Stimulated activated CD4-positive, alpha-beta T cell treated with anti-CD3 and anti-CD28 coated beads, Interleukin-4, amount 100 ng/mL, for 48 hours (primary cell): ENCODE data around the gene ABI3.

Experiments
- DNase-seq, 2 donors: peaks; one replicate each; pipeline ENCODE4 v3.0.0-alpha.2; 2020; ENCODE audit warnings: low read depth in 2 of 2

ABI3 gene

DNA sequence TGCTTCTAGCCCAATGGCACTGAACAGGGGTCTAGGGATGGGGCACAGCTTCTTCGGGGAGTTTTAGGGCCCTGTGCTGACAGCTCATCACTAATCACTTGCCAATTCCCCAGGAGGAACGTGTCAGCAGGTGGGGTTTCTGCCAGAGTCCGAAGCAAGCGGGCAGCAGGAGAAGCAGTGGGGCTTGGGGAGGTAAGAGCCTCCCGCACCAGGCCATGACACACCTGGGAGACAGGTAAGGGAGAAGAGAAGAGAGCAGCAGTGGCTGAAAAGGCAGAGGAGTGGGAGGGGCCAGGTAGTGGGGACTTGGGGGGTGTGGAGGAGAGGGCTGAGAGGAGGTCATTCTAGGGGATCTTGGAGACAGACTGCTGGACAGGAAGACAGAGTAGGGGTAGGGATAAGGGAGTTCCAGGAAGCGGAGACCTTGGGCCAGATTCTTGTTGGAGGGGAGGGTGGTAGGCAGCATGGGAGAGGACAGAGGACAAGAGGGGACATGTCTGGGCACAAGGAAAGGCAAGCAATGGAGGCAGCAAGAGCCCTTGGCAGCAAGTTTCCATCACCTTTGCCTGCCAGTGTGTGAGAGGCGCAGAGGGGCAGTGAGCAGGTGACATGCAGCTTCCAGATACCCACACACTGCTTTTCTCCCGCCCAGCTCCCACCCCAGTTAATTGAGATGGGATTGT lies 15.2 kb downstream of the ABI3 start:
- no peak for DNase-seq

DNA sequence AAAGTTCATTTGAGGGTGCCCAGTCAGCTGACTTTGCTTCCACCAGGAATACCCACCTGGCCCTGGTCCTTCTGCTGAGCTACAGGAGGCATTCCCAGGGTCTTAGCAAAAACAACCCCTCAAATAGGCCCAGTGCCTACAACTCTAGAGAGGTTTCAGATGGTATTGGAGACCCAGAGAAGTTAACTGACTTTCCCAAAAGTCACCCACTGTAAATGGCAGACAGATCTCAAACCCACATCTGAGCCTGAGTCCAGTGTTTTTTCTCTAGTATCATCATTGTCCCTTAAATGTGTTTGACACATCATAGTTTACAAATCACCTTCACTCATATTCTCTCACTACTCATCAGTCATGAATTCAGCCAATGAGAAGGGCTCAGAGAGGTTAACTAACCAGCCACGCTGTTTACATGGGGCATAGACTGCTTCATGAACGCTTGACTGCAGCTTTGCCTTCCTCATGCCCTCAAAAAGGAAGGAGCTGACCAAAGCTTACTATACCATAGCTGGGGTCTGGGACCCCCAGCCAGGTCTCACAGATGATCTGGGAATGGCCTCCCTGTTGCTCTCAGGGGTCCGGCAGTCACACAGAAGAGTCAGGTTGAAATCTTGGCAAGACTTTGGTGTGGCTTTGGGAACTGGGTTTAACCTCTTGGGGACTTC lies 16.4 kb downstream of the ABI3 start:
- no peak for DNase-seq

DNA sequence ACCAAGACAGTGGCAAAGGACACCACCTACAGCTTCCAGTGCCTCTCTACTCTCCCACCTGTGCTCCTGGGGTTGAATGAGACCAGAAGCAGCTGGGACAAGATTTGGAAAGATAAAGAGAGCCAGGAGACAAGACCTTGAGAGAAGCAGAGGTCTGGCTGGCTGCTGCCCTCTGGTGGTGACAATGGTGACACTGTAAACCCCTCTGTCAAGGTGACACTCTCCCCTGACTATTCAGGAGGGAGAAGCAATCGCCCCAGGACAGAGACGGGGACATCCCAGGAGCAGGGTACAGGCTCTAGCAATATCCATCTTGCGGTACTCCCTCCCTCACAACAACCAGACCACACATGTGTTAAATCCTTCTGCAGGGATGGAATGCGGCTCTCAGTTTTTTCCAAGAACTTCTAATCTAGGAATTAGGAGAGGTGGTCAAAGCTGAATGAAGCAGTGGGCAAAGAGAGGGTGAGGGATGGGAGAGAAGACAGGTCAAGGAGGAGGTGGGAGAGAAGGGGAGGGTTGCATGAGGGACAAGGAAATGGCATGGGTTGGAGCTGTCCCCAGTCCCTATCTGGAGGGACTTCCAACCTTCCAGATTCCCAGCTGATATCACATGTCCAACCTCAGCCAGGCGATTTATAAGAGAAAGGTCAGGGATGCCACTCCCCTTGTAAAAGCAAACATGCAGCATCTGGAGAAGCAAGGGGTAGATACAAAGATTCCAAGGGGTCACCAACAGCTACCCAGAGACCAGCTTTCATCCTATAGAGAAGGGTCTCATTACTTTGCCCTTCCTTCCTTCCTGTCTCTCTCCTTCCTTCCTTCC lies 17.1 kb downstream of the ABI3 start:
- DNase-seq: peak; percentile 74

DNA sequence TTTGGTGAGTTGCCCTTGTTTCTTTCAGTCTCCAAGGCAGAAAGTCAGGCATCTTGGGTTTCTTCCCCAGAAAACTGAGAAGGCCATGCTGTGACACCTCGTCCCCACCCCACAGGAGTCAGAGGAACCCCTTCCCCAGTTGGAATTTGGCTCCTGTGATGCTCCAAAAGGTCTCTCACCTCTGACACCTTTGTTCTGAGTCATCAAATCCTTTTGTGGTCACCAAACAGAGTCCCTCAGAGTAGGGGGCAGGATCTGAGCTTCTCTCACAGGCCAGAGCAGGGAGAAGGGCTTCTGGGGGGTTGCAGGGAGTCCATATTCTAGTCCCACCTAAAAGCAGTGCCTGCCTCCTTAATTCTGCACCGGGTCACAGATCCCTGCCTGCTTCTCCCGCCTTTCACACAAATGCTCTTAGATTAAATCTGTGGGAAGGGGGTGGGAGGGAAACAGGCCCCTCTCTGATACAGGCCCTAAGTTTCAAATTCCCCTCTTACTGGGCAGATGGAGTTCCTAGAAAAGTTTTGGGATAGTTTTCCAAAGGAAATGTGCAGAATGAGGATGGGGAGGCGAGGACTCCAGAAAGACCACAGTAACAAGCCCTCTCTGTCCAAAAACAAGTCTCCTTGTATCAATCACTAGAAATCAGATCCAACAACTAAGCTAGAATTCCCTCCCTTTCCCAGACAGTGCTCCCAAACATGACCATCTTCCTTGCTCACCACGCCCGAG lies 18.7 kb downstream of the ABI3 start:
- DNase-seq: no peak

DNA sequence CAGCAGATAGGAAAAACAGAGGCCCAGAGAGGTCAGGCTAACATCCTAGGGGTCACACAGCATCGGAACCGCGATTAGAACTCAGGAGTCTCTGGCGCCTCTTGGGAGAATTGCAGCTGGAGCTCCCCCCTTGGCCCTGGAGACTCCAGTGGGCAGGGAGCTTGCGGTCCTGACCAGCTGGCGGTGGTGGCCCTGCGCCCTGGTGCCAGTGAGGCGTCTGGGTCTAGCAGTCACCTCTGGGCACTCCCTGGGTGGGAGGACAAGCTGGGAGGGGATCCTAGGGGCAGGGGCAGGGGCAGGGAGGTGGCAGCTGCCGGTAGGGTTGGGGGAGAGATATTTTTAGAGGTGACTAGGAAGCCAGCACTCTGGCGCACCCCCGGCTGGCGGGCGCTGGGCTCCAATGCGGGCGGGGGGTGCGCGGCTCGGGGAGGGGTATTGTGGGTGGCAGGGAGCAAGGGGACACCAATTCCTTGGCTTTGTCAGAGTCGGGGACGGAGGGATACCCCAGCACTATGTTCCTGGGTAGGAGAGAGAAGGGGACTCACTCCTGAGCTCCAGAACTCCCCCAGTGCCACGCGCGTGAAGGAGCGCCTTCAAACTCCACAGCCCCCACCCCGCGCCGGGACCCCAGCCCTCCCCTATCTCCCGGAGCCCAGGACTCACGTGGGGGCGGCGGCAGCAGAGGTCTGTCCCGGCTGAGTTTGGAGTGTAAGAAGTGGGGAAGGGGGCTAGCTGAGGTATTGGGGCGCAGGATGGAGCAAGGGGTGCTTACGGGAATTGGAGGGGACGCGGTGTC lies 19.5 kb downstream of the ABI3 start:
- no peak for DNase-seq

DNA sequence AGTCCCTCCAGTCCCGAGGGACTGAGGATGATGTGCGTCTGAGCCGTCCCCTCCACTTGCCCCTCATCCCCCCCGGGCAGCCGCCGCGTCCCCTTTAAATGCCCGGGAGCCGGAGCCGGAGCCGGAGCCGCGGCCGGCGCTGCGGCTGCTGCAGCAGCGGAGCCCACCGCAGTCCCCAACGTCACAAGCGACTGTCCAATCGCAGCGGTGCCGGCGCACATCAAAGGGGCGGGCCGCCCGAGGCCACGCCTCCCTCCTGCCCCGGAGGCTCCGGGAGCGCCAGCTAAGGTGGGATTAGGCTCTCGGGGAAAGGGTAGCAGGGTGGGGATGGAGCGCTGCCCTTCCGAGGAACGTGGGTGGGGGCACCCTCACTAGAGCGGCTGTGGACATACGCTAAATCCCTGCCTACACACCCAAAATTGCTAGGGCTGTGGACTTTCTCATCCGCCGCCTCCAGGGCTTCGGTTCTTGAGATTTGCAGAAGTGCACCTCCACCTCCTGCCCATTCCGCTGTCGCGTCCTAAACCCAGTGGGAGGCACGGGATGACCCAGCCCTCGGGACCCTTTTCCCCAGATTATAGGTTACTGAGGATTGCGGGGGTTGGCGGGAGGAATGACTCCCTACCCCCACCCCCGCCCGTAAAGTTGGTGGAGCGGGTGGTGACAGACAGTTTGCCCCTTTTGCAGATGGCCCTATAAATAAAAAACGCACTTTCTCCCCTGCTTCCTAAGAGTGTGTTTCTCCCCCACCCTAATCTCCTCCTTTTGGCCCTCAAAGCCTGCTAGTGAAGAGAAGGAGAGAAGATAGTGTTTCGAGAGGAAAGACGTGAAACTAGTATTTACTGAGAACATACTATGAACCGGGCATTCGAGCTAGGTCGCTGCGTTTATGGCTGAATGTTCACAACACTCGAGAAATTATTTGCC lies 20.4 kb downstream of the ABI3 start, which contains the start of gene PHOSPHO1:
PHOSPHO1 (minus strand) TSS at position 152 of the 927 bp plus-strand sequence. CDS start 4,096 bp downstream, outside the sequence.
- DNase-seq: peak; percentile 78 to 82

DNA sequence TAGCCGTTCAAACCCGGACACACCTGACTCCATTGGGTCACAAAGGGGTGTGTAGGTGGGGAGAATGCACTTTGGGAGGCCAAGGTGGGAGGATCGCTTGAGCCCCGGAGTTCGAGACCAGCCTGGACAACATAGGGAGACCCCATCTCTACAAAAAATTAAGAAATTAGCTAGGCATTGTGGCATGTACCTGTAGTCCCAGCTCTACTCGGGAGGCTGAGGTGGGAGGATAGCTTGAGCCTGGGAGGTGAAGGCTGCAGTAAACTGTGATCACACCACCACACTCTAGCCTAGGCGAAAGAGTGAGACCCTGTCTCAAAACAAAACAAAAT lies 21.0 kb downstream of the ABI3 start:
- no peak for DNase-seq

DNA sequence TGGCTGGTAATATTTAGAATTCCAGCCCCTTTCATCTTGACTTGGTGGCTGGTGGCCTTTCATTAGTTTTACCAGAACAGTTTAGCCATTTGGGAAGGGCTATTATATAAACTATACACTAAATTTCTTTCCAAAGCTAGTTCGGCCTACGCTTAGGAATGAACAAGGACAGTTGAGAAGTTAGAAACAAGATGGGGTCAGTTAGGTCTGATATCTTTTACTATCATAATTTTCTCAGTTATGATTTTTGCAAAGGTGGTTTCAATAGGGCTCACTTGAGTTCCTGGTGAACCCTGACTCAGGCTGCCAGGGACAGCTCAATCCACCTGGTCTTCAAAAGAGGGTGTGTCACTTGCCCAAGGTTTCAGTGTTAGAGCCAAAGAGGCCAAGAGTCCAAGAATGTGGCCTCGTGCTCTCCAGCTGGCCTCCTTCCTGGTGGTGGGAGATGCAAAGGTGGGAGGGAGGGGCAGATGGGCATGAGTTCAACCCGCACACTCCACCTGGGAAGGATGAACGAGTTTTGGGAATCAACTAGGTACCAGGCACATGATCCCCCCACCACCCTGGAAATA lies 24.1 kb downstream of the ABI3 start:
- no peak for DNase-seq

DNA sequence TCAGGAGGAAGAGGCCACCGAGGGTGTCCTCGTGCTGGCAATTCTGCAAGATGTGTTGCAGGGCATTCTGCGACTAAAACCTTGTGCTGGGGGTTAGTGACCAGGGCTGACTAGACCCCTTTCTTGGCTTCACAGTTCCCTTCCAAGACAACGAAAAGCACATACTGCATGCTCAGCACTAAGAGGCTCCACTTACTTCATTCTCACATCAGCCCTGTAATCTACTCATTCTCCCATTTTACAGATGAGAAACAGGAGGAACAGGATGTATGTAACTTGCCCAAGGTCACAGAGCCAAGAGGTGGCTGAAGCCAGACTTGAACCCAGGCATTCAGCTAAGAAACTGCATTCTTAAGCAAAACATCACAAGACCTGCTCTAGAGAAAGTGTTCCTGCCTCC lies 25.4 kb downstream of the ABI3 start:
- DNase-seq: no peak

DNA sequence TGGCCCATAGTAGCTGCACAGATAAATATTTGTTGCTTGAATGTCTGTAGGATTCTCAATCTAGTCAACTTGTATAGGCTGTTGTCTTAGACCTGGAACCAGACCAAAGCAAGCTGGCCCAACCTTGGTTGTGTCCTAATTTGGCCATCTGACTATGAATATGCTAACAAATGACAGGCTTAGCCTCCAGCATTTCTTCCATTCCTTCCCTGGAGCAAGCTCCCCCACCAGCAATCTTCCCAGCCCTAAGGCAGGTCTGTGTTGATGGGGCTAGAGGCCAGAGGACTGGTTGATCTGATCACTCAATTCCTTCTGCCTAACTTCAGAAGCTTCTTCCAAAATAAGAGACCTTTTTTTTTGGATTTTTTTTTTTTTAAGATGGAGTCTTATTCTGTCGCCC lies 29.5 kb downstream of the ABI3 start:
- no peak for DNase-seq

DNA sequence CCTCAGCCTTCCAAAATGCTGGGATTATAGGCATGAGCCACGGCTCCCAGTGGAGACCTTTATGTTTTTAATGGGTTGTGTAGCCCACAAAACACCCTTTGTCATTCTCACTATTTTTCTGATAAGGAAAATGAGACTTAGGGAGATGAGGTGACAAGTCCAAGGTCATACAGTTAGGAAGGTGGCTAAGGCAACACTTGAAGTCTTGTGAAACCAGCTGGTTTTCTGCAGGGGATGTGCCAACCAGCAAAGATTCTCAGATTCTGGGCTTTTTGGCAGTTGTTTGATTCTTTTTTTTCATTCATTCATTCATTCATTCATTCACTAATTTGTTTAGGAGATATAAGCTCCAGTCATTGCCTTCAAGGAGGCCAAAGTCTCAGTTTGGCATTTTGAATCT lies 30.1 kb downstream of the ABI3 start:
- DNase-seq: no peak

DNA sequence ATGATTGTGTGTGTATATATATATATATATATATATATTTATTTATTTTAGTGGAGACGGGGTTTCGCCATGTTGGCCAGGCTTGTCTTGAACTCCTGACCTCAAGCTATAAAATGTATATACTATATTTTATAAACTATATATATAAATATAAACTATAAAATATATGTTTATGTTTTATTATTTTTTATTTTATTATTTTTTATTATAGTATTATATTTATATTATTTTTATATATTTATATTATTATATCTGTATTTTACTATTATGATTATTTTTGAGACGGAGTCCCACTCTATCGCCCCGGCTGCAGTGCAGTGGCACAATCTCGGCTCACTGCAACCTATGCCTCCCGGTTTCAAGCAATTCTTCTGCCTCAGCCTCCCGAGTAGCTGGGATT lies 30.5 kb downstream of the ABI3 start:
- DNase-seq: no peak

DNA sequence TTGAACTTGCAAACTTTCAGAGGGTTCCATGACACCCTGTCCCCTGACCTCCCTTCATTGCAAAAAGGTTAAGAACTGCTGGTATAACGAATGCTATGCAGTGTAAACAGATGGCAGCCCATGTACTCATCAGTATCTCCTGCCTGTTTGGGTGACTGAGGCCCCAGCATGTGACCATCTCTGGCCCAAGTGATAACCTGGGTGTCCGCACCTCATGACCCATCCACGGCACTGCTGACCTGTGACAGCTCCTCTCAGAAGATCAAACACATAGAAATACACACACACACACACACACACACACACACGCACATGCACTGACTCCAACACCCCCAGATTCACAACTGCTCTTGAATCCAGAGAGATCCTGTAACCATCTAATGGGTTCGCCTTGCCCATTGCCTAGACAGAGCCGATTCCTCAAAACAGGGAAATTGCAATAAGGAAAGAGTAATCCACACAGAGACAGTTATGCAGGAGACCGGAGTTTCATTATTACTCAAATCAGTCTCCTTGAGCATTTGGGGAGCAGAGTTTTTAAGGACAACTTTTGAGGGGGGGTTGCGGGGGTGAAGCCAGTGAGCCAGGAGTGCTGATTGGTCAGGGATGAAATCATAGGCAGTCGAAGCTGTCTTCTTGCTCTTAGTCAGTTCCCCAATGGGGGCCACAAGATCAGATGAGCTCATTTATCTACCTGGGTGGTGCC lies 31.3 kb downstream of the ABI3 start:
- DNase-seq: no peak

DNA sequence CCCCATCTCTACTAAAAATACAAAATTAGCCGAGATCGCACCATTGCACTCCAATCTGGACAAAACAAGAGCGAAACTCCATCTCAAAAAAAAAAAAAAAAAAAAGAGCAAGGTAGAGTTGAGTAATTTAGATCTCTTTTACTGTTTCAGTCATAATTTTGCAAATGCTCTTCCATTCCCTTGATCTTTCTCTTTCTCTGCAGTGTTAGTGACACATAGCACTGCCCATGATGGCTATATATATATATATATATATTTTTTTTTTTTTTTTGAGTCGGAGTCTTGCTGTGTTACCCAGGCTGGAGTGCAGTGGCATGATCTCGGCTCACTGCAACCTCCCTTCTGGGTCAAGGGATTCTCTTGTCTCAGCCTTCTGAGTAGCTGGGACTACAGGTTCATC lies 32.3 kb downstream of the ABI3 start:
- DNase-seq: no peak

DNA sequence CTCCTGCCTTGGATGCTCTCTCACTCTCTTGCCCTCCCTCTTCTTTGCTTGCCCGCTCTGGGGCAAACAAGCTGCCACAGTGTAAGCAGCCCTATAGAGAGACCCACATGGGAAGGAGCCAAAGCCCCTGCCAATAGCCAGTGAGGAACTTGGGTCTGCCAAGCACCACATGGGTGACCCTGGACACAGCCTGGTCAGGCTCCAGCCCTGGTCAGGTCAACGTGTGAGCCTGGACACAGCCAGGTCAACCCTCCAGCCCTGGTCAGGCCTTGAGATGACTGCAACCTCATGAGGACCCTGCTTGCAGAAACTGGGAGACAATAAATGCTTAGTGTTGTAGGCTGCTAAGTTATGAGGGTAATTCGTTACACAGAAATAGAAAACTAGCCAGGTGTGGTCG lies 34.3 kb downstream of the ABI3 start:
- no peak for DNase-seq

DNA sequence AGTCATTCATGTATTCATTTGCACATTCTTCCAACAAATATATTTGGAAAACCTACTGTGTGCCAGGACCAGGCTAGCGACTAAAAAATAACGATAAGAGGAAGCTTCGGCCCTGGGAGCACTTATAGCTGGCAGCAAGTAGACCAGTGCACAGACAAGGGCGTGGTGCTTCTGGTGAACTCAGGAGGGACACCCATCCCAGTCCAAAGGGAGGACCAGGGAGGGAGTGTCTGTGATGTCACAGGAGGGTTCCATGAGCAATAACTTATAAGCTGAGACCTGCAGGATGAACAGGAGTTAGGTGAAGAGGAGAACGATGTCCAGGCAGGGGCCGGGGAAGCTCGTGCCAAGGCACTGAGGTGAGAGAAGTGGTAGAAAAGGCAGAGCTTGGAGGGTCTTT lies 37.4 kb downstream of the ABI3 start:
- DNase-seq: no peak

DNA sequence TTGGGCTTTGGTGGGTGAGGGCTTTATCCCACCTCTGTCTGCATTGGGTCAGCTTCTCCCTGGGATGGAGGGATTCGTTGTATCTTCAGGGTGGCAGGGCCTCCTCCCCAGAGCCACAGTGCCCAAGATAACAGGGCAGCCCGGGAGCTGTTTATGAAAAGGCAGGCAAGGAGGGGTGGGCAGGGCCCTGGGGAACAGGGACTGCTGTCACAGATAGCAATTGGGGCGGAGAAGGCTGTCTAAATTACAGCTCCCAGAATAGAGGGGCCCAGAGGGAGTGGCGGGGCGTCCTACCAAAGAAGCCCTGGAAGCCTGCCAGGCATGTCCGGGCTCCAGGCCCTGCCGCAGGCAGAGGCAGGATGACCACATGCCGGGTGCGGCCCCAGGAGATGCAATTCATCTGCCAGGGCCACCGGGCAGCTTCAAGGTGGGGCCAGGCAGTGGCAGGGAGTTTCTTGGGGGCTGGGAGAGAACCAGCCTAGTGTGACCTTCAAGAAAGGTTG lies 38.8 kb downstream of the ABI3 start:
- DNase-seq: no peak

DNA sequence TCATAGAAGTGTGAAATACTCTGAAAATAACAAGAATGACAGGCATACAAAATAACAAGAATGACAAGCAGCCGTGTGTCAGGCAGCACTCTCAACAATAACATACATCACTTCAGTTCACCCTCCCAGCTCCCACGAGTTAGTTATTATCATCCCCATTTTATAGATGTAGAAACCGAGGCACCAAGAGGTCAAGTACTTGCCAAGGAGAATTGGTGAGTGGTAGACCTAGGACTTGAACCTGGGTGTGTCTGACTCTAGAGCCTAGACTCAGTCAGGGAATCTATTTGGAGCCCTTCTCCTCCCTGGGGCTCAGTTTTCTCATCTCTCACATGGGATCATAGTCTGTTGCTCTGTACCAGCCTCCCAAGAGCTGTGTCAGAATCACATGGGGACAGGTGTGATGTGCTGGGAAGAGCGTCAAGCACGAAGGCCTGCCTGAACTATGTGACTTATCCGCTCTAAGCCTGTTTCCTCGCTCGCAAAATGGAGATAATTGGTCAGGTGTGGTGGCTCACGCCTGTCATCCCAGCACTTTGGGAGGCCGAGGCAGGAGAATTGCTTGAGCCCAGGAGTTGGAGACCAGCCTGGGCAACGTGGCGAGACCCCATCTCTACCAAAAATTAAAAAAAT lies 39.5 kb downstream of the ABI3 start:
- DNase-seq: no peak
